HepG2 (cell line): ENCODE measurements around the gene CBFA2T2. TPM values are rescaled to one million over a fixed set of nuclear protein-coding genes. Genes with fewer than 3 reads are reported as not detected.

Experiments
- ATAC-seq: fragments of 200-7000 bp; cut with Tn5 transposase; 3 replicates; pipeline ENCODE4 v1.9.1; 2020; ENCODE audit warnings: mild to moderate bottlenecking, moderate library complexity
- BruUV-seq: library from RNA; stranded (reverse); fragments of 400-500 nt; replicated peaks from 2 replicates; lab custom pipeline; 2021; lab: Mats Ljungman, UMichigan
- CTCF ChIA-PET: fragments of 300-600 bp; formaldehyde crosslinking; extraction: SDS; loops from one replicate; lab custom pipeline; 2021; ENCODE audit warnings: low total read pairs, inconsistent platforms, low intra/inter-chr PET ratio; lab: Yijun Ruan, JAX
- POLR2A ChIA-PET: fragments of 350-600 bp; sonication (Branson Sonifier 250); formaldehyde crosslinking; loops from one replicate; lab custom pipeline; 2020; ENCODE audit warnings: antibody characterized with exemption, inconsistent platforms; lab: Yijun Ruan, JAX
- DNase-seq: peaks from one replicate; pipeline ENCODE4 v3.0.0-alpha.2; 2015; ENCODE audit warnings: low spot score
- FAIRE-seq: peaks from 3 replicates; lab custom pipeline; 2011; peaks lifted over from hg19 to GRCh38; lab: Jason Lieb, UNC
- H2AFZ ChIP-seq: one replicate; pipeline ENCODE4 v1.6.1; 2011; ENCODE audit warnings: low read length, inconsistent platforms
- H3K27ac ChIP-seq: fragments of 300-600 bp; 3 replicates; pipeline ENCODE4 v1.8.0; 2011; ENCODE audit warnings: mixed run types, mild to moderate bottlenecking, mixed read lengths, low read length, inconsistent platforms; ENCODE audit not compliant: insufficient read depth; ENCODE audit errors: extremely low read length
- H3K27me3 ChIP-seq, 2 experiments: fragments of 200-600 bp in 1 of 2; 2 replicates in 1 of 2; 3 replicates in 1 of 2; pipeline versions ENCODE4 v1.6.0 to v1.8.0; 2011; ENCODE audit warnings: low read length in 2 of 2, mild to moderate bottlenecking in 2 of 2, moderate library complexity in 2 of 2, inconsistent platforms in 1 of 2; ENCODE audit not compliant: insufficient read depth in 2 of 2, control insufficient read depth in 1 of 2
- H3K36me3 ChIP-seq, 2 experiments: fragments of 200-600 bp in 1 of 2; replicated peaks in 1 of 2; 2 replicates in 1 of 2; 3 replicates in 1 of 2; pipeline versions ENCODE4 v1.5.1 to v1.8.0; 2011; ENCODE audit warnings: low read length in 2 of 2, inconsistent platforms in 1 of 2; ENCODE audit not compliant: insufficient read depth in 2 of 2, control insufficient read depth in 1 of 2
- H3K4me1 ChIP-seq: 2 replicates; pipeline ENCODE4 v1.5.1; 2012; ENCODE audit warnings: low read length, inconsistent platforms; ENCODE audit not compliant: insufficient read depth
- H3K4me2 ChIP-seq: 2 replicates; pipeline ENCODE4 v1.6.0; 2011; ENCODE audit warnings: low read depth, low read length, inconsistent platforms
- H3K4me3 ChIP-seq, 3 experiments: fragments of 200-600 bp in 1 of 3; sonication (generic), shearing (Covaris generic) in 1 of 3; replicated peaks in 1 of 3; 2 replicates each; pipeline ENCODE4 v1.5.1; 2011 to 2016; ENCODE audit warnings: low read length in 3 of 3, inconsistent platforms in 2 of 3, low read depth in 2 of 3, mild to moderate bottlenecking in 2 of 3, control low read depth in 1 of 3, mixed read lengths in 1 of 3; ENCODE audit not compliant: insufficient read depth in 1 of 3
- H3K79me2 ChIP-seq: one replicate; pipeline ENCODE4 v1.6.1; 2011; ENCODE audit warnings: low read length, inconsistent platforms; ENCODE audit not compliant: insufficient read depth
- H3K9ac ChIP-seq: 2 replicates; pipeline ENCODE4 v1.6.0; 2011; ENCODE audit warnings: mild to moderate bottlenecking, low read depth, low read length, inconsistent platforms; ENCODE audit not compliant: insufficient read depth
- H3K9me3 ChIP-seq: 2 replicates; pipeline ENCODE4 v1.5.1; 2012; ENCODE audit warnings: mild to moderate bottlenecking, low read length
- H4K20me1 ChIP-seq: 2 replicates; pipeline ENCODE4 v1.6.0; 2011; ENCODE audit warnings: inconsistent platforms, mild to moderate bottlenecking, low read length, moderate library complexity; ENCODE audit not compliant: insufficient read depth
- BORCS8-MEF2B ChIP-seq: sonication (generic); formaldehyde crosslinking; IDR thresholded peaks from 2 replicates; pipeline ENCODE4 v1.8.0; 2022; ENCODE audit warnings: mild to moderate bottlenecking, missing genetic modification reagents
- CAMTA2 ChIP-seq: sonication (generic); formaldehyde crosslinking; IDR thresholded peaks from 2 replicates; pipeline ENCODE4 v1.4.0; 2020; ENCODE audit warnings: mild to moderate bottlenecking, missing genetic modification reagents, borderline replicate concordance
- MIXL1 ChIP-seq: IDR thresholded peaks from 2 replicates; pipeline ENCODE4 v1.6.1; 2016
- MLLT10 ChIP-seq: sonication (generic); formaldehyde crosslinking; IDR thresholded peaks from 2 replicates; pipeline ENCODE4 v1.4.0; 2020; ENCODE audit warnings: missing genetic modification reagents
- POLR2G ChIP-seq: fragments of 200-400 bp; formaldehyde crosslinking; IDR thresholded peaks from 2 replicates; pipeline ENCODE4 v1.6.1; 2018; ENCODE audit warnings: mild to moderate bottlenecking, low read depth, low read length, moderate library complexity
- TARDBP ChIP-seq: sonication (generic); formaldehyde crosslinking; IDR thresholded peaks from 2 replicates; pipeline ENCODE4 v1.8.0; 2022; ENCODE audit warnings: mild to moderate bottlenecking, missing genetic modification reagents
- TEAD3 ChIP-seq: optimal IDR thresholded peaks from 2 replicates; pipeline ENCODE3; 2016; ENCODE audit warnings: borderline replicate concordance
- ZBTB21 ChIP-seq: sonication (generic); formaldehyde crosslinking; IDR thresholded peaks from 2 replicates; pipeline ENCODE4 v1.4.0; 2020; ENCODE audit warnings: missing genetic modification reagents
- ZKSCAN8 ChIP-seq: IDR thresholded peaks from 2 replicates; pipeline ENCODE4 v1.6.1; 2016; ENCODE audit warnings: borderline replicate concordance, missing genetic modification reagents, missing compliant biosample characterization
- ZNF224 ChIP-seq: sonication (generic); formaldehyde crosslinking; IDR thresholded peaks from 2 replicates; pipeline ENCODE4 v1.5.0; 2020; ENCODE audit warnings: mild to moderate bottlenecking, missing genetic modification reagents
- ZNF432 ChIP-seq: sonication (generic); formaldehyde crosslinking; IDR thresholded peaks from 2 replicates; pipeline ENCODE4 v1.5.0; 2020; ENCODE audit warnings: missing genetic modification reagents, mild to moderate bottlenecking, borderline replicate concordance
- ZNF570 ChIP-seq: sonication (generic); formaldehyde crosslinking; IDR thresholded peaks from 2 replicates; pipeline ENCODE4 v1.4.0; 2020; ENCODE audit warnings: mild to moderate bottlenecking, missing genetic modification reagents, borderline replicate concordance
- ZNF674 ChIP-seq: sonication (generic); formaldehyde crosslinking; IDR thresholded peaks from 2 replicates; pipeline ENCODE4 v1.5.0; 2020; ENCODE audit warnings: low read depth, mild to moderate bottlenecking, missing genetic modification reagents
- ZNF720 ChIP-seq: sonication (generic); formaldehyde crosslinking; IDR thresholded peaks from 2 replicates; pipeline ENCODE4 v1.4.0; 2020; ENCODE audit warnings: missing genetic modification reagents
- WGBS: methylation state at CpG from one replicate; pipeline ENCODE4 v1.1.6; 2017; ENCODE audit warnings: low lambda C conversion rate; 5-methylcytosine and 5-hydroxymethylcytosine counted together
- in situ Hi-C: cut with HindIII; loops from 2 replicates; pipeline ENCODE4 v1.10.0; 2017; ENCODE audit warnings: low pct_unique_long_range_greater_than_20kb; ENCODE audit not compliant: extremely low pct_ligation_motif_present
- intact Hi-C: fragments of 100-400 bp; cut with micrococcal nuclease; formaldehyde crosslinking; loops from one replicate; pipeline ENCODE4 v1.10.0; 2022; ENCODE audit not compliant: unreplicated experiment
- polyA plus RNA-seq, 8 experiments: library from polyadenylated mRNA; depleted of rRNA in 3 of 8; stranded (reverse) in 7 of 8; unstranded in 1 of 8; fragments of >200 nt; fragmentation: Illumina TruSeq in 4 of 8; extraction: Trizol in 4 of 8; gene quantifications; 2 replicates each; pipeline versions ENCODE4 v1.2.1 to v1.2.3, GENCODE V29; 2011 to 2016; ENCODE audit warnings: low read depth in 4 of 8, missing spikeins in 1 of 8, mixed read lengths in 1 of 8; ENCODE audit not compliant: insufficient read depth in 1 of 8
- total RNA-seq, 5 experiments: library from RNA; depleted of rRNA; stranded (reverse); fragments of >200 nt; fragmentation: Illumina TruSeq; extraction: Trizol; gene quantifications; 2 replicates each; pipeline ENCODE4 v1.2.3, GENCODE V29; 2016; ENCODE audit warnings: low read depth in 1 of 5
- TF ChIP-seq, protein P1 (sequence below): sonication (generic); formaldehyde crosslinking; IDR thresholded peaks from 2 replicates; pipeline ENCODE4 v1.5.0; 2020; ENCODE audit warnings: mild to moderate bottlenecking, missing genetic modification reagents
- TF ChIP-seq, protein P2 (sequence below): IDR thresholded peaks from 2 replicates; pipeline ENCODE4 v1.6.1; 2012; ENCODE audit warnings: low read depth, low read length, improper control_type of control experiment
- TF ChIP-seq, protein P3 (sequence below): sonication (generic); formaldehyde crosslinking; IDR thresholded peaks from 2 replicates; pipeline ENCODE4 v1.5.0; 2020; ENCODE audit warnings: mild to moderate bottlenecking, missing genetic modification reagents, borderline replicate concordance

The CBFA2T2 gene
- total and polyA plus RNA-seq, 2 of the 13 experiments (the other 11 are each of a cell fraction or from before 2014, with no cell fraction given), result 6.3 to 21.2 TPM

DNA sequence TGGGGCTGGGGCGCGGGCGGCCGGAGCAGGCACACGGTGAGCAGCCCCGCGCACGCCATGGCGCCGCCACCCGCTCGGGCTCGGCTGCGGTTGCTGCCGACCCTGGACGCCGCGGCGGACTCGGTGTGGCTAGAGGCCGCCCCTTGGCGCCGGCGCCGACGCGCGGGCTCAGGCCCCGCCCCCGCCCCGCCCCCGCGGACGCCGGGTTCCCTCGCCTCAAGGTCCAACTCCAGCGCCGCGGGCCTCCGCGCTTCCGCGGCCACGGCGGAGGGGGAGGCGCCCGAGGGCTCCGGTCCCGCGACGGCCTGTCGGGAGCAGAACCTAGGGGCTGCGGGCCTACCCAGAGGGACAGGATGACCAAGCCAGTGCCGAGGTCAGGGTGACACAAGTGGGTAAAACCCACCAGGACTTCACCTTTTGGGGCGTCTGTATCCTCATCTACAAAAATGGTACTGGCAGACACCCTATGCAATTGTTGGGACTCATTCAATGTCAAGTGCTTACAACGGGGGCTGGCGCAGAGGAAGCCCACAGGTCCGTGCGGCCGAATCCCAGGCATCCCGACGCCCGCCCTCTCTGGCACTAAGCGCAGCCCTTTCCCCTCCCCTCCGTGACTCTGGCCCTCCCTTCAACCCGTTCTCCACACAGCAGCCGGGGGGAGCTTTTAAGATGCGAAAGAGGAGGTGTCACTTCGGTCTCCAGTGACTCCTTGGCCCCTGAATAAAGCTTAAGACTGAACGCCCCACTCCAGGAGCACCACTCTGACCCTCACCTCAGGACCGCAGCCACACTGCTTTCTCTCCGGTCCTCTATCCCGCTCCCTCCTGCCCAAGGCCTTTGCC, 184.6 kb downstream of the CBFA2T2 start, which contains the start of gene NECAB3:
NECAB3 (minus strand) TSS at position 135 of the 842 bp plus-strand sequence; CDS start at position 59, 76 bp downstream.
- intact Hi-C loops, result loop anchor here (1.0 to 5.0 kb wide), 3 partner anchors 11 to 323 kb away; partner anchors contain the start of gene ZNF341
- TF ChIP-seq CAMTA2 (CRISPR knock-in tag) (no peak; the same call in 1 of the 2 replicates), BORCS8-MEF2B (CRISPR knock-in tag) (no peak), ZKSCAN8 (CRISPR knock-in tag) (no peak; the same call in 1 of the 2 replicates), POLR2G (peak; percentile 96), ZNF224 (CRISPR knock-in tag) (peak; percentile 94), ZNF570 (CRISPR knock-in tag) (no peak), ZBTB21 (CRISPR knock-in tag) (no peak), ZNF674 (CRISPR knock-in tag) (no peak; the same call in 1 of the 2 replicates), TARDBP (CRISPR knock-in tag) (peak; percentile 72), MIXL1 (CRISPR knock-in tag) (peak; percentile 62; the same call in 1 of the 2 replicates), ZNF432 (CRISPR knock-in tag) (no peak; the same call in 1 of the 2 replicates), TEAD3 (CRISPR knock-in tag) (no peak), MLLT10 (CRISPR knock-in tag) (no peak), ZNF720 (CRISPR knock-in tag) (peak; percentile 86; the same call in 1 of the 2 replicates)
- TF ChIP-seq, protein P1, sequence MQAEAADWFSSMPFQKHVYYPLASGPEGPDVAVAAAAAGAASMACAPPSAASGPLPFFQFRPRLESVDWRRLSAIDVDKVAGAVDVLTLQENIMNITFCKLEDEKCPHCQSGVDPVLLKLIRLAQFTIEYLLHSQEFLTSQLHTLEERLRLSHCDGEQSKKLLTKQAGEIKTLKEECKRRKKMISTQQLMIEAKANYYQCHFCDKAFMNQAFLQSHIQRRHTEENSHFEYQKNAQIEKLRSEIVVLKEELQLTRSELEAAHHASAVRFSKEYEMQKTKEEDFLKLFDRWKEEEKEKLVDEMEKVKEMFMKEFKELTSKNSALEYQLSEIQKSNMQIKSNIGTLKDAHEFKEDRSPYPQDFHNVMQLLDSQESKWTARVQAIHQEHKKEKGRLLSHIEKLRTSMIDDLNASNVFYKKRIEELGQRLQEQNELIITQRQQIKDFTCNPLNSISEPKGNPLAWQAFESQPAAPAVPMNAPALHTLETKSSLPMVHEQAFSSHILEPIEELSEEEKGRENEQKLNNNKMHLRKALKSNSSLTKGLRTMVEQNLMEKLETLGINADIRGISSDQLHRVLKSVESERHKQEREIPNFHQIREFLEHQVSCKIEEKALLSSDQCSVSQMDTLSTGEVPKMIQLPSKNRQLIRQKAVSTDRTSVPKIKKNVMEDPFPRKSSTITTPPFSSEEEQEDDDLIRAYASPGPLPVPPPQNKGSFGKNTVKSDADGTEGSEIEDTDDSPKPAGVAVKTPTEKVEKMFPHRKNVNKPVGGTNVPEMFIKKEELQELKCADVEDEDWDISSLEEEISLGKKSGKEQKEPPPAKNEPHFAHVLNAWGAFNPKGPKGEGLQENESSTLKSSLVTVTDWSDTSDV (CRISPR knock-in tag), result no peak; the same call in 1 of the 2 replicates
- TF ChIP-seq, protein P2, sequence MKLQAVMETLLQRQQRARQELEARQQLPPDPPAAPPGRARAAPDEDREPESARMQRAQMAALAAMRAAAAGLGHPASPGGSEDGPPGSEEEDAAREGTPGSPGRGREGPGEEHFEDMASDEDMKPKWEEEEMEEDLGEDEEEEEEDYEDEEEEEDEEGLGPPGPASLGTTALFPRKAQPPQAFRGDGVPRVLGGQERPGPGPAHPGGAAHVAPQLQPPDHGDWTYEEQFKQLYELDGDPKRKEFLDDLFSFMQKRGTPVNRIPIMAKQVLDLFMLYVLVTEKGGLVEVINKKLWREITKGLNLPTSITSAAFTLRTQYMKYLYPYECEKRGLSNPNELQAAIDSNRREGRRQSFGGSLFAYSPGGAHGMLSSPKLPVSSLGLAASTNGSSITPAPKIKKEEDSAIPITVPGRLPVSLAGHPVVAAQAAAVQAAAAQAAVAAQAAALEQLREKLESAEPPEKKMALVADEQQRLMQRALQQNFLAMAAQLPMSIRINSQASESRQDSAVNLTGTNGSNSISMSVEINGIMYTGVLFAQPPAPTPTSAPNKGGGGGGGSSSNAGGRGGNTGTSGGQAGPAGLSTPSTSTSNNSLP, result no peak
- TF ChIP-seq, protein P3, sequence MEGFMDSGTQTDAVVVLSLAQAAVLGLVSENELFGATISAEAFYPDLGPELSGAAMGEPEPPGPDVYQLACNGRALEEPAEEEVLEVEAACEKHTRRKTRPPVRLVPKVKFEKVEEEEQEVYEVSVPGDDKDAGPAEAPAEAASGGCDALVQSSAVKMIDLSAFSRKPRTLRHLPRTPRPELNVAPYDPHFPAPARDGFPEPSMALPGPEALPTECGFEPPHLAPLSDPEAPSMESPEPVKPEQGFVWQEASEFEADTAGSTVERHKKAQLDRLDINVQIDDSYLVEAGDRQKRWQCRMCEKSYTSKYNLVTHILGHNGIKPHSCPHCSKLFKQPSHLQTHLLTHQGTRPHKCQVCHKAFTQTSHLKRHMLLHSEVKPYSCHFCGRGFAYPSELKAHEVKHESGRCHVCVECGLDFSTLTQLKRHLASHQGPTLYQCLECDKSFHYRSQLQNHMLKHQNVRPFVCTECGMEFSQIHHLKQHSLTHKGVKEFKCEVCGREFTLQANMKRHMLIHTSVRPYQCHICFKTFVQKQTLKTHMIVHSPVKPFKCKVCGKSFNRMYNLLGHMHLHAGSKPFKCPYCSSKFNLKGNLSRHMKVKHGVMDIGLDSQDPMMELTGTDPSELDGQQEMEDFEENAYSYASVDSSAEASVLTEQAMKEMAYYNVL, result 0 out of 2 replicates have a peak, but pooled peaks have one; percentile 77

More for the DNA sequence above, 184.6 kb downstream of the CBFA2T2 start, which contains the start of gene NECAB3:
- Histone ChIP-seq H3K36me3 (peaks cover 7 to 49% of the 10 kb centered on the region in 2 experiments), H4K20me1 (0 out of 2 replicates have a peak, but pooled peaks cover 3% of the 10 kb centered on the region), H3K27me3 (peaks cover 0 to 3% of the 10 kb centered on the region in 2 experiments; a peak in 1 of 5 replicates), H3K9me3 (no peaks in the 10 kb centered on the region), H3K4me3 (peak within 1 kb of the TSS; percentile 81 to 96 (median 96)), H3K4me1 (peaks cover 51% of the 10 kb centered on the region), H3K9ac (peak within 1 kb of the TSS; percentile 94), H2AFZ (peak within 1 kb of the TSS; percentile 75), H3K79me2 (peaks cover 24% of the 10 kb centered on the region), H3K27ac (peak within 1 kb of the TSS; percentile 81), H3K4me2 (peak within 1 kb of the TSS; percentile 93)
- CTCF ChIA-PET, result no interaction called here
- peak; percentile 28 for FAIRE-seq
- TSS peak; percentile 84 for BruUV-seq
- POLR2A ChIA-PET, result interaction anchor here (0.5 to 2.6 kb wide), 10 partner anchors 9 to 322 kb away, joined by 3 to 16 read pairs (median 5); partner anchors contain the start of genes ACTL10, SNTA1 and ZNF341
- peak; percentile 81 for ATAC-seq
- DNase-seq, result peak; percentile 82
- in situ Hi-C loops, result no loop called here
- WGBS, result 4% methylated on average over 43 of the region's 73 CpGs
